Ovary (tissue), 3 donors: Measurements from ENCODE around the gene PSMD2.

ENCODE experiments used
- EP300 ChIP-seq: sonication (generic); formaldehyde crosslinking; IDR thresholded peaks from one replicate; pipeline ENCODE4 v1.6.1; 2017; ENCODE audit warnings: antibody characterized with exemption
- POLR2A ChIP-seq: fragments of 450-650 bp; IDR thresholded peaks from one replicate; pipeline ENCODE4 v1.6.1; 2017; ENCODE audit warnings: antibody characterized with exemption, mild to moderate bottlenecking, moderate library complexity
- TF ChIP-seq, protein P1 (sequence below), 3 donors: fragments of 450-650 bp in 2 of 3; fragments of 200-600 bp in 1 of 3; IDR thresholded peaks; one replicate each; pipeline versions ENCODE4 v1.5.1 to v1.8.0; 2016 to 2022; ENCODE audit warnings: antibody characterized with exemption in 3 of 3, mild to moderate bottlenecking in 1 of 3
- donor health status: DM: no; HTN: no; CAD: no.

- TF ChIP-seq, protein P1, sequence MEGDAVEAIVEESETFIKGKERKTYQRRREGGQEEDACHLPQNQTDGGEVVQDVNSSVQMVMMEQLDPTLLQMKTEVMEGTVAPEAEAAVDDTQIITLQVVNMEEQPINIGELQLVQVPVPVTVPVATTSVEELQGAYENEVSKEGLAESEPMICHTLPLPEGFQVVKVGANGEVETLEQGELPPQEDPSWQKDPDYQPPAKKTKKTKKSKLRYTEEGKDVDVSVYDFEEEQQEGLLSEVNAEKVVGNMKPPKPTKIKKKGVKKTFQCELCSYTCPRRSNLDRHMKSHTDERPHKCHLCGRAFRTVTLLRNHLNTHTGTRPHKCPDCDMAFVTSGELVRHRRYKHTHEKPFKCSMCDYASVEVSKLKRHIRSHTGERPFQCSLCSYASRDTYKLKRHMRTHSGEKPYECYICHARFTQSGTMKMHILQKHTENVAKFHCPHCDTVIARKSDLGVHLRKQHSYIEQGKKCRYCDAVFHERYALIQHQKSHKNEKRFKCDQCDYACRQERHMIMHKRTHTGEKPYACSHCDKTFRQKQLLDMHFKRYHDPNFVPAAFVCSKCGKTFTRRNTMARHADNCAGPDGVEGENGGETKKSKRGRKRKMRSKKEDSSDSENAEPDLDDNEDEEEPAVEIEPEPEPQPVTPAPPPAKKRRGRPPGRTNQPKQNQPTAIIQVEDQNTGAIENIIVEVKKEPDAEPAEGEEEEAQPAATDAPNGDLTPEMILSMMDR (IDR thresholded peaks at IDR 0.05), result no peak
- TF ChIP-seq EP300, result no peak
- no peak for TF ChIP-seq POLR2A
Measured at GRCh38 chr3:184346480-184347190, 47.6 kb downstream of the PSMD2 start.
